Suppressor macrophage (primary cell): ENCODE measurements around the gene TSHZ3.

Experiments
- DNase-seq, 4 experiments: peaks; one replicate each; pipeline ENCODE4 v3.0.0-alpha.2; 2020 to 2022

TSHZ3 gene

DNA sequence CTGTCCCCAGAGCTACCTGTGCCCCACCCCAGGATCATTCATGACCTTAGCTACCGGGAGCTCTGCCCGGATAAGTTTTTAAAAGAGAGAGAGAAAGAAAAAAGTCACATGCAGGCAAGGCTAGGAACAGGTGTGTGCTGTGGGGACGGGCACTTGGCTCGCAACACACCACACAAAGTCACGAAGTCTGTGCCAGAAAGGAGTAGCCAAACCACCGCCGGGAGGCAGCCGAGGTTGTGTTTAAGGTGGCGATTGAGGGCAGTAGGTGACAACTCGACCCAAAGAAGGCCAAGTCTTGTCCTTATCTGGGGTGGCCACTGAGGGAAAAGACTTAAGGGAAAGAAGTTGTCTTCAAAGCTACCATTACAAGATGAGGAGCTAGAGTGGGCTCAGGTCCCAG, 4.6 kb upstream of the TSHZ3 start:
- DNase-seq: no peak

DNA sequence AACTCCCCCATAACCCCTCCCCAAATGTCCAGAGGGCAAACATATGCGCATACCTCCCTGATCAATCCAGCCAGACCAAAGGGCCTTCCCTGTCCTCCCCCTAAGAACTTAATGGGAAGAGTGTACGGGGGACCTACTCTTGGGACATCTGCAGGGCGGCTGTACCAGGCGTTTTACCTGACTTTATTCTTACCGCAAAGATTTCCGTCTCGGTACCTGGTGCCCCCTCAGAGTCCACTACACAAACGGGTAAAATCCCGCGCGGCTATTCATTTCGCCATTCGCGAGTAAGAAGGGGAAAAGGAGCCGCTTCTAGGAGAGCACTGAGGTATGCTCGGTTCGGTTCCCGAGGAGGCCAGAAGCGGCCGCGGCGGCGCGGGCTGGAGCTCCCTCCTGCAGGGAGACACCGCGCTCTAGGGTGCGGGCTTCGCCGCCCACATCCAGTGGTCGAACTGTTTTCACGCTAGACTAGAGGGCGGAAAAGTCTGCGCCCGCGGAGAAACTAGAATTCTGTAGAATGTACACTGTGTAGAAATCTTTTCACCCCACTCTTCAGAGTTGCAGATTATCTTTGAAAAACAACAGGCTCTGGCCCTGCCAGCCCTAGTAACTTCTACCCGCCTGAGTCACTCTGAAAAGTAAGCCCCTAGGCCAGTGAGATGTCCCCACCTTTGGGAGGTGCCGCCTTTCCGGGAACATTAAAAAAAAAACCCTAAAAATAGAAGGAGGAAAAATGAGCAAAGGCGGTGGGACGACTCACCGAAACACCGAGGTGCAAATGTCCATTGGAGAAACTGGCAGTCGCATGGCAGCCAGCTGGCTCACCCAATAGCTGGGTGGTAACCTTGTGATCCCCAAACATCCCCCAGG, 3.8 kb upstream of the TSHZ3 start:
- no peak for DNase-seq

DNA sequence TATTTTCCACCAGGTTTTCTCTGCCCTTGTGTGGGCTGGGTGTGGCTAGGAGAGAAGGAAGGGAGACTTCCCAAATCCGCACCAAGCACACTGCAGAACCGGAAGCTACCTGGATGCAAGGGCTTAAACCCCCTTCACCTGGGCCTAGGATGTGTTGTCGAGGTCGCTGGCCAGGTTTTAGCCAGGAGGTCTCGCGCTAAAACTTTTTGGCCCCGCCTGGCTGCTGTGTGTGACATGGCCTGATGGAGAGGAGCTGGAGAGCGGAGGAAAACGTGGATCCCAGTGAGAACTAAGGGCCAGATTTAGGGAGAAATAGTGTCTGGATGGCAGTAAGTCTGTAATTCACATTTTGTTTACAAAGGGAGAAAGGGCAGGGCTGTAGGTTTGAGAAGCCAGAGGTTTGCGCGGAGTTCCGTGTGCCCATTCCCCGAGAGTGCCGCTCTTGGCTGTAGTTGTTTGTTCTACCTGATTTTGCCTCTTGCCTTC, 3.1 kb upstream of the TSHZ3 start:
- no peak for DNase-seq

DNA sequence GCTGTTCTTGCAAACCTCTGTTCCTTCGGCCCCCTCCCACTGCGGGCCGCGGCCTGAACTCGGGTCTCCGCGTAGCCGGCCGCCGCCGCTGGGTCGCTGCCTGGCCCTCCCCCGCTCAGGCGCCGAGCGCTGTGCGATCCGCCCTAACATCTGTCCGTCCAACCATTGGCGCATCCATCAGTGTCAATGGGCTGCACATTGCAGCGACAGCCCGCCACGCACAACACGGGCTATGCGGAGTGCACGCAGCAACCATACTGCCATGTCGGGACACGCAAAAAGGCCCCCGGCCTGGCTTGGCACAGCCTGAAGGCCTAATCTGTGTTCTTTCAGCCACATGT, 2.6 kb upstream of the TSHZ3 start:
- DNase-seq: peak in 1 of 4 experiments; percentile 27

DNA sequence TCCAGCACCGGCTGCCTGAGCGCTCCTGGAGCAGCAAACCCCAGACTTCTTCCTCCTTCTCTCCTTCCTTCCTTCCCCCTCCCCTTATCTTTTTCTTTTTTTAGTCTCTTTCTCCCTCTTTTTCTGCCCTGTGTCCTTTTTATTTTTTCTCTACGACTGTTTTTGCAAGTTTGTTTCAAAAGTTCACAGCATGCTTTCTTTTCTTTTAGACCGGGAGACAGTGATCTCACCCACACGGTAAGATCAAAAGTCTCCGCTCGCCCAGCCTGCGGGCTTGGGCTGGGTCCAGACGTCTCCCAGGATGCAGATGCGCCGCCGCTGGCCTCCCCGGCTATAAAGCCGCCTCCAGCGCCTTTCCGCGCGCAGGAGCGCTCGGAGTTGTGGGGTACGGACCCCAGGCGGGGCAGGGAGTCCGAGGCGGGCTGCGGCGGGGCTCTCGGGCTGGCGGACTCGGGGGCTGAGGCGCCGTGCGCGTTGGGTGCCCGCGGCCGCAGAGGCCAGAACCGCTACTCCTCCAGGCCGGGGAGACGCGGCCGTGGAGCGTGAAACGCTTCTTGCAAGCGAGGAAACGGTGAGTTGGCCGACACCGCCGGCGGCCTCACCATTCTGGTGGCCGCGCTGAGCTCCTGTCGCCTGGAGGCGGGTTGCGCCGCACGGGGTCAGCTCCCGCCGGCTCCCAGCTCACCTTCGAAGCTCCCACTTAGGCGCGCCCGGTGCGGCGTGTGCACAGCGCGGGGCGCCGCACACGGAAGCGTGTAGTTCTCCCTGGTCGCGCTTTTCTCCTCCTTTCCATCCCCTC, 2.0 kb upstream of the TSHZ3 start:
- DNase-seq: peak; percentile 14 to 56 (median 39)

DNA sequence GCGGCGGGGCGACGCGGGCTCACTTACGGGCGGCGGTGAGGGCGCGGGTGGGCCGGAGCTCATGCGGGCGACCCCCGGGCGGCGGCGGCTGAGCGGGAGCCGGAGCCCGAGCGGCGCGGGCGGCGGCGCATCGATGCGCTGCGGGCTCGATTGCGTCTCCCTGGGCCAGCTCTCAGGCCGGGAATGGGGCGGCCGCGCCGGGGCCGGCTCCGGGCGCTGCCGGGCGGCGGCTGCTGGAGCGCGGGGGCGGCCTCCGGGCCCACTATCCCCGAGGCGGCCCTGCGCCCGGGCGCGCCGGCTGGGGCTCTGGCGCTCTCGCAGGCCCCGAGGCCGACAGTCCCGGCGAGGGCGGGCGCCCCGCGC, 1.4 kb upstream of the TSHZ3 start:
- peak; percentile 63 to 88 (median 76) for DNase-seq

DNA sequence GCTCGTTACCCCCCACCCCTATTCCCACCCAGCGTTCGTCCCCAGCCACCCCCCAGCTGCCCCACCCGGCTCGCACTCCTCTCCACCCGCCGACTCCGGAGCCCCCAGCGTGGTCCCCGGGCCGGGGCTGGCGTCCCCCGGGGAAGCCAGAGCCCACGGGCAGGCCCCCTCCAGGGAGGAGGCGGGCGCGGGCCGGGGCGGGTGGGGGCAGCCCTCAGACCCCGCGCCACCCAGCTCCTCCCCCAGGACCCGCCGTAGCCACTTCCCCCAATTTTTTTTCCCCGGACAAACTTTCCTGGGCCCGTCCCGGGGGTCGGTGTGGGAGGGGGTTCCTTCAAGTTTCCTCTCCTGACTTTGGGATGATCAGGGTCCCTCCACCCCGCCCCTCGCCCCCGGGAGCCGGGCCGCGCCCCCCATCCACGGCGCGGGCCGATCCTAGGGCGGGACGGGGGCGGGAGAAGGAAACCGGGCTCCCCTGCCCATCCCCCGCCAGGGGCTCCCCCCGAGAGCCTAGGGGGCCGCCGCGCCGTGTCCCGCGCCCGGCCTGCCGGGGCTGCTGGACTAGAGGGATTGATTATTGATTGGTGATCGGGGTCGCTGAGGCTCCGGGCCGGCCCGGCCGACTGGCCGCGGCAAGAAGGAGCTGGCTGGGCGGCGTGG, 927 bp upstream of the TSHZ3 start:
- peak in 3 of 4 experiments; percentile 20 to 64 (median 62) for DNase-seq

DNA sequence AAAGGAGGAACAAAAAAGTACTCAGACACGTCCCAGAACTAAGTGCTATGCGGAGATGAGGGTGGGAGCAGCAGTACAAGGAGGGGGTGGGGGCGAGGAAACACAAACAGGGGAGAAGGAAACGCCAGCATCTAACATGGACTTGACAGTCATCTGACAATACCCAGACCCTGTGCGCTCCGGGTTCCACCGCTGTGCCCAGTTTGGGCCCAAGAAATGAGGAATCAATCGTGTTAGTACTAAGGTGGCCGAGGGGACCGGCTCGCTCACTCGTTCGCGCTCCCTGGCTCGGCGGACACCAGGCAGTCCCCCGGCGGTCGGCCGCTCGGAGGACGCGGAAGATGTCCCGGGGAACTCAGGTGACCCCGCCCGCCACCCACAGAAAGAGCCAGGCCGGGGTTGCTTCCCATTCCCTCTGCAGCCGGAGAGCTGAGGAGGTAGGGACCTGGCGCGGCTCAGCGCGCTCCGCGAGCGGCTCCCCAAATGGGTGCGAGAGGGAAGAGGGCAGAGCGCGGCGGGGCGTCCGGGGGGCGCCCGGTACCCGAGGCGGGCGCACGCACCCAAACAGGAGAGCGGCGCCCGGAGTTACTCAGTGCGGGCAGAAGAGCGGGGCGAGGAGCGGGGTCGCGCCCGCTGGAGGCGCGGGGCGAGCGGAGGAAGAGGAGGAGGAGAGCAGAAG, 616 bp downstream of the TSHZ3 start:
- peak; percentile 27 to 61 (median 34) for DNase-seq

DNA sequence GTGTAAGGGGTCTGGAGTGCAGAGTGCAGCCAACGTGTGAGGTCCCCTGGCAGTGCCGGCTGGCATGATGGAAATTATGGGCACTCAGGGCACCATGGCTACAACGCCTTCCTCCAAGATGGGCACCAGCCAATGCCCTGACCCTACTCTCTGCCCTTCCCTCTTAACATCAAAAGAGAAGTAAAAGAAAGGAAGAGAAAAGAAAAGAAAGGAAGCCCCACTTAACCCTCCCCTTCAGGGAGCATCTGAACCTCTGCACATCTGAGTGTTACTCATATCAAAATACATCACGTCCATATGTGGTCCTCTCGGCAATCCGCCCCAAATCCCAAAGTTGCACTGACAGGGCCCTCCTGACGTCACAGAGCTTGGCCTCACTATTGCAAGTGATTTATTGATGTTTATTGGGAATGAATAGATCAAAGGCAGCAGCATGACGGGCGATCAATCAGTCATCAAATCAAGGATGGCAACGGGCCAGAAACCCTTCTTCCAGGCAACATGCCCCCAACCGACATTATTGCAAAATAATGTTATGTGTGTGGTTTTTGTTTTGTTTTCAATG, 1.3 kb downstream of the TSHZ3 start:
- no peak for DNase-seq

DNA sequence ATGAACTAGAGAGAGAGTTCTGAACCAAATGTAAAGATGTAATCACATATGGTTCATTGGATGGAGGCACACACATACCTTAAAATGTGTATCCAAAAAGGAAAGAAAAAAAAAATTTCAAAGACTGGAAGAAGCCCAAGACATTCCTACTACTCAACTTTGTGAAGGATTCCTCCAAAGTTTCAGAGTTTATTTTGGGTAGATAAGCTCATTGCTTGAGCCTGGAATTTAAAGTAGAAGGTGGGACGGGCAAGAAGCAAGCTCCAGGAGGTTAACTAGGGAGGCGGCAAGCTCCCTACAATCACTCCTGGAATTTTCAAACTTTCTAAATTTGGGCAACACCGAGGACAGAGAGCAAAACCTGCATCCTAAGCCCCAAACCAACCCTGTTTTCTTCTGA, 1.9 kb downstream of the TSHZ3 start:
- no peak for DNase-seq

DNA sequence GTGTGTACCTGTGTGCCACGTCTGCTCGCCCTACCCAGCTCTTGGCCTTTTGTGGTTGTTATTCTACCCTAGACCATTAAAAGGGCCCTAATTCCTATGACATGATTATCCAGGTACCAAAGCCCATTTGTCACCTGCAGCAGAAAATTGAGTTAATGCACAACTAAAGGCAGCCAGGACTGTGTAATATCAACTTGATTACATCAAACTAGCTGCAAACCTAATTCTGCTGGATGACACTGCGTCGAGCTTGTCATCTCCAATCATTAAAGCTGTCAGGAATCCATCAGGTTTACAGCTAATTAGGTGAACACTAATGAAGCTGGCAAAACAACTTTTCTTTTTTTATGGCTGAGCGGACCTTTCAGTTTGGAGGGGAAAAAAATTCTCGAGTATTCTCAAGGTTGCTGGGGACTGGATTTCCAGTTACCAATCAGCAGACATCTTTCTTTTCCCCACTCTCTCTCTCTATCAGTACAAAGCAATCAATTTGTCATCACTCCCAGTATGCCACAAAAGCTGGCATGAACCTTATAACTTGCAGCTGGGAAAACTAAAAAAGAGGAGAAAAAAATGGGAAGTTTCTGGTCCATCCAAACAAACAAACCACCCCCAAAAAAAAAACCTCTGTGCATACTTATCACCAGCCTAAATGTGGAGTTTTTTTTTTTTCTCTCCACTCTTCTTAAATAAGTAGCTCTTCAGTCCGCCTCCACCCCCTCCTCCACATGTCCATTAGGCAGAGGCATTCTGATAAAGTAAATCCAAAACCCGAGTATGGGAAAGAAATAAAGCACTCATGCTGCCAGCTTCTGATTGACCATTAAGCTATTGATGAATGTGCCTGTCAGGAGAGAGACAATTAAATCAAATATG, 2.8 kb downstream of the TSHZ3 start:
- DNase-seq: no peak

DNA sequence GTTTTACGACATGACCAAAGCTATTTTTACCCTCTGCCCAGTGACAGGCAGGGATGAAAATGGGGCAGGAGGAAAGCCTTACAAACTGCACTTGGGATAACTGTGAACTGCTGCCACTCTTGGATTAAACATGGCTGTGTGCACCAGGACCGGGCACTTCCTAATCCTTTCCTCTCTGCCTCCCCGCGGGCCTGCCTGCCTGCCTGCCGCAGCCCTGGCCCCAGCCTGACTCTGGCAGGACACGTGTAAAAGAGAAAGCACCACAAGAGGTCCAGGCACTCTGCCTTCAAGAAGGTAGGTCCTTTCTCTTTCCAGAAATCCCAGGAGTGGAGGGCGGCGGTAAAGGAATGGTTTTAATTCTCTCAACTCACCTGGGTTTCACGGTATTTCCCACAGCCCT, 4.8 kb downstream of the TSHZ3 start:
- no peak for DNase-seq

DNA sequence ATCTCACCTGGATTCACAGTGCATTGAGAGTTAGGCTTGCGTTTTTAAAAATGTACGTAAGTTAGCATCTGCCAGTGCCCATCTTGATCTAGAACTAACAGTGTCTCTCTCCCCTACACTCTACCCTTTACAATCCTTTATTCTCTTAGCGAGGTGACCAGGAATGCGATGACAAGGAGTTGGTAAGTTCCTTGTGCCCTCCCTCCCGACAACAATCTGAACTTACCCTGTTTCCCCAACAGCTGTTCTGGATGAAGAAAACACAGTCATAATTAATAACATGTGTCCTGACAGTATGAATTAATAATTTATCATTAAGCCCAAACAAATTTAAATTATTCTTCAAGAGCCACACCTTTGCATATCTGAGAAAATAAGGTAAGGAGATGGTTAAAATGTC, 6.3 kb downstream of the TSHZ3 start:
- no peak for DNase-seq

DNA sequence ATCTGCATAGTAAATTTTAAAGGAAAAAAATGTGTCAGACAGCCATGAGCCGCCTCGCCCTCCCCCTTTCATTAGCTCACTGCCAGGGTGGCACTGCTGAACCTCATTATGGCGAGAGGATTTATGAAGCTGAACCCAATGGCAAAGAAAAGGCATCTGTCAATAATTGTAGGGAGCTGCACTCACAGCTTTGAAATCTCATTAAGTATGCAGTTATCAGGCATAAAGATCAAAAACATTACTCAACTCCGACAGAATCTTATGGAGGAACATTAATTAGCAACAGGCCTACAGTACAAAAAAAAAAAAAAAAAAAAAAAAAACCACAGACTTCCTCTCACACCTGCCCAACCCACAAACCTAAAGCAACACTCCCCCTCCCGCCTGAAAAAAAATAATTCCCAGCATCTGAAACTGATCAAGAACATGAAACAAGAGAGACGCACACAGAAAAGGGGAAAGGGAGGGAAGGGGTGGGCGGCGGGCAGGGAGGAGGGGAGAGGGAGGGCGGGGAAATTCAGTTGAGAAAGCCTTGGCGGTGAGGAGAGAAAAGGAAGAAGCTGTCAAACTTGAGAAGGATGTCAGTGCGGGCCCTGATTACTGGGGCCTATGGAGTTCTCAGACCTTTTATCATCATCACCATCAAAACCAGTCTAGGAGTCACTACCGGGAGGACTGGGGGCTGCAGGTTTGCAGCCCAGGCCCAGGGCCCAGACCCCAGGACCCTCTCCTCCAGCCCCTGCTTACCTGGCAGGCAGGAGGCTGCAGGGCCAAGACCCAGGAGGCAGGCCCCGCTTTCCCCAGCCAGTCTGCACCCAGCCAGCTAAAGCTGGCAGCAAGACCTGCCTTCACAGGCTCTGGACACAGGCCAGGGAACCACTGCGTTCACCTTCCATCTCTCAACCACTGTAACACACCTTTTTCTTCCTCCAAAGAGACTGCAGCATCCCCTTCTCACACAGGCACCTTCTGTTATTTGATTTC, 8.9 kb downstream of the TSHZ3 start:
- peak in 3 of 4 experiments; percentile 30 to 53 (median 52) for DNase-seq

DNA sequence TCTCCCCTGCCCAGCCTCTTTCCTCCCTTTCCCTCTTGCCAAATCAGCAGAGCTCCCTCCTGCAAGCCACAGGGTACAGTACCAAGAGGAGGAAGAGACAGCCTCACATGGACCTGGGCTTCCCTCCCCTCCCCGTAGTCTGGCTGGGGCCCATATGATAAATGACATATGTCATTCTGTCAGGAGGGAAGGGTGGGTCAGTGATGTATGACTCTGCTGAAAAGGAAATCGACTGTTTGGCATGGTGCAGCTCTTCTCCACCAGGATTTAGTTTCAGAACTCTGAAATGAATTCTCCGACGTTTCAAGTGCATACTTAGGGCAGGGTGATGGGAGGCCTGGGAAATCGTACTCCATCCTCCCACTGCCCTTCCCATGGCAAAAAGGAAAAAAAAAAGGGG, 9.8 kb downstream of the TSHZ3 start:
- DNase-seq: peak; percentile 24 to 56 (median 50)

DNA sequence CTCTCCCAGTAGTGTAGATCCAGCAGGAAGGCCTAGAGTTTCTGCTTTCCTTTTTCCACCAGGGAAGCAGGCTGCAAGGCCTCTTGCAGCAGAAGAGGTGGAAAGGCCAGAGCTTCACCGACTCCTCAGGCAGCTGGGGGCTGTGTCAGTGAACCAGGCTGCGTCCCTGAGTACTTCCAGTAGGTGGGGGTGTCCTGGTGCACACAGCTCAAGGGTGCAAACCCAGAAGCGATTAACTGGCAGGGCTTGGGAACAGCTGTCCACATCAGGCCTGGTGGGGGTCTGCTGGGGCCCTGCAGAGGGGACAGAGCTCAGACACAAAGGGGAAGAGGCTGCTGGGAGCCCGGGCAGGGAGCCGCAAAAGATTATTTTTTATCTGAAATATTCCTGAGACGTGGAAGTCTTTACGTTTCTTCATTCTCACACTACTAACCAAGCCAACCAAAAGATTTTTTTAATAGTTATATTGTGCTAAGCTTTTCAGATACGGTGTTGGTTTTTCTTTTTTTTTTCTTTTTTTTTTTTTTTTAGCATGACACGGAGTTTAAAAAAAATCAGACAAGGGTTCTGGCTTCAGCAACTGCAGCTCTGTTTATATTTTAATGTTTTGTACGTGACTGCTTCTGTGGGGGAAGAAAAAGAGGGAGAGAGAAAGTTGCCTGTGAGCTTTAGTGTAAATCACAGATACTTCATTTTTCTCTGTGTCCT, 11.0 kb downstream of the TSHZ3 start:
- DNase-seq: peak; percentile 28 to 64 (median 52)

DNA sequence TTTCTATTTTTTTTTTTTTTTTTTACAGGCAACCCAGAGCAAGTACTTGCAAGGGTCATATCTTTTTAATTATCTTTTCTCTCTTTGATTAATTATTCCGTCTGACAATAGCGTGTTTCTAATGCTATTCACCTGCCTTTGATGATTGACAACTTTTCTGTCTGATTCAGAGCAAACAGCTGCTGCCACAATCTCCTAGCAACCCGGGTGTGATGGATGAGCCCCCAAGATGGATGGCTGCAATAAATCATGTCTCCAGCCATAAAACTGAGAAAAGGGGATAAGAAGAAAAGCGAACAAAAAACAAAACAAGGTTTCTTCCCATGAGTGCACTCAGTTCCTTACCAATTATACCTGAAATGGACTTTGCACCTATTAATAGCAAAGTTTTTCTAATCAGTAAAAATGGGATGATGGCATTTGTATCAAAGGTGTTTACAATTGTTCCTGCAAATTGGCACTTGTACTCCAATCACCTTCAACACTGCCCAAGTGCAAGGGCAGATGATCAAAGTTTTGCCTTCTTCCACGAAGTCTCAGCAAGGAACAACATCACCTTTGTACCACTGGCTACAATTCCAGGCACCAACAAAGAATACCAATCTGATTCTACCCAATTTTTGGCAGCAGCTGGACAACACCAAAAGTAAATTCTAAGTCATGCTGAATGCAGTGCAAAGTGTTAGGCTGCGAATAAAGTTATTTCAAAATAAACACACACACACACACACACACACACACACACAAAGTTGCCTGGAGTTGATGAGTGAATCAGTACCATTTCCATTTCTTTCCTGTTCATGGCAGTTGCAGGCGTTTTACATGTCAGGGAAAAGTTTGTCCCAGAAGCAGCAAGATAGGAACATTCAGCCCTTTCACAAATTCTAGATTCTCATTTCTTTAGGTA, 12.0 kb downstream of the TSHZ3 start:
- DNase-seq: no peak

DNA sequence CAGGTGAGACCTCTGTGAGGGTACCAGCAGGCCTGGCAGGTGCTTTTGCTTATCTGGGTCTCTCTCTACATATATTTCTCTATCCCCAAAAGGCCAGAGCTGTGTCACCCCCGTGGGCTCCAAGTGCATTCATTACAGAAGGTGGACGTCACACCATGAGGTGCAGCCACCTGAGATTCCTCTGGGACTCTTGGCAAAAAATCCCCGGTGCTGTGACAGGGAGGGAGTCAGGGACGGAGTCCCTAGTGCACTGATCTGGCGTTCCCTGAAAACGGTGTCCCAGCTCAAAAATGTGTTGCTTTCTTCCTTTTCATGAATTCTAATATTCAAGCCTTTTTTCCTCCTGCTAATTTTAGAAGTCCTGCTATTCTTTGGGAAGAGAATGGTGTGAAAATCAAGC, 13.5 kb downstream of the TSHZ3 start:
- DNase-seq: no peak
